Muscle of leg (tissue), 11 donors: Measurements from ENCODE around the gene PIP5KL1. TPM values are rescaled to one million over a fixed set of nuclear protein-coding genes. Genes with fewer than 3 reads are reported as not detected.

ENCODE experiments used
- DNase-seq: peaks from one replicate; pipeline ENCODE4 v3.0.0; 2013
- H3K27ac ChIP-seq: one replicate; pipeline ENCODE4 v1.5.1; 2013; ENCODE audit warnings: mild to moderate bottlenecking, low read length, control low read depth
- H3K27me3 ChIP-seq: one replicate; pipeline ENCODE4 v1.6.1; 2013; ENCODE audit warnings: low read length; ENCODE audit not compliant: control insufficient read depth, insufficient read depth
- H3K36me3 ChIP-seq: one replicate; pipeline ENCODE4 v1.6.1; 2013; ENCODE audit warnings: low read length; ENCODE audit not compliant: control insufficient read depth, insufficient read depth
- H3K4me1 ChIP-seq: one replicate; pipeline ENCODE4 v1.6.1; 2013; ENCODE audit warnings: low read length; ENCODE audit not compliant: control insufficient read depth, insufficient read depth
- H3K4me3 ChIP-seq: one replicate; pipeline ENCODE4 v1.5.1; 2013; ENCODE audit warnings: low read length, control low read depth
- H3K9me3 ChIP-seq: replicated peaks from 2 replicates; pipeline ENCODE4 v1.6.1; 2013; ENCODE audit warnings: low read depth, low read length; ENCODE audit not compliant: control insufficient read depth
- WGBS: methylation state at CpG from one replicate; pipeline ENCODE4 v1.1.5; 2013; ENCODE audit warnings: missing lambda C conversion rate; ENCODE audit not compliant: insufficient coverage; 5-methylcytosine and 5-hydroxymethylcytosine counted together
- polyA plus RNA-seq, 8 donors: library from polyadenylated mRNA; unstranded; fragments of 120-200 nt; gene quantifications; one replicate each; pipeline versions ENCODE4 v1.2.1 to v1.2.3, GENCODE V29; 2013; ENCODE audit warnings: inconsistent platforms in 1 of 8, low replicate concordance in 1 of 8; ENCODE audit not compliant: insufficient read length in 8 of 8, insufficient read depth in 1 of 8
- total RNA-seq: library from RNA; stranded (reverse); fragments of 120-200 nt; gene quantifications from one replicate; pipeline ENCODE4 v1.2.4, GENCODE V29; 2013

Gene PIP5KL1
- total and polyA plus RNA-seq, 9 donors, result 0.42 to 3.5 (median 1.9) TPM

DNA sequence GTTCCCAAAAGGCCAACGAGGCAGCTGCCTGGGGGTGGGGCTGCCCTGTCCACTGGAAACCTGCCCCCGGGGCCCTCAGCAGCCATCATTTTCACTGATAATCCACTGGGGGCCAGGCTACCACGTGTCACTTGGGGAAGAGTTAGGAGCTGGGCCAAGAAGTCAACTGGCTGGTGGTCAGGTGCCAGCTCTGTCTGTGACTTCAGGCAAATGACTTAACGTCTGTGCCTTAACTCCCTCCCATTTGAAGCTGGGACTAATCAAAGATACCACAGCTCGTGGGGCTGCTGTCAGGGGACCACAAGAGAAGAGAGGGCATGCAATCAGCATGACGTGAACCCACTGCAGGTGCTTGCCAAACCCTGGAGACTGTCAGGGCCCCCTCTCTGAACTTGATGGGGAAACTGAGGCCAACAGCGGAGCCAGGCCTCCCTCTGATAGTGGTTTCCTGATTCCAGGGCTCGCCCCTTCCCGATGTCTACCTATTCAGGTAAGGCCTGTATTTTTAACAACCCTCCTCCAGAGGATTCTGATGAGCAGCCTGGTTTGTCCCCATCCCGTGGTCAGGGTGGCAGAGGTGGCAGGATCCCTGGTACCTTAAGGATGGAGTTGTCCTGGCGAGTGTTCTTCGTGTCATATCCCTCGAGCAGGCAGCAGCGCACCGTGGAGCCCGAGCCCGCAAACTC, 19.4 kb upstream of the PIP5KL1 start:
- Histone ChIP-seq H3K27ac (no peak overlapping the region), H3K9me3 (no peaks in the 10 kb centered on the region), H3K4me3 (no peak overlapping the region), H3K27me3 (no peaks in the 10 kb centered on the region), H3K36me3 (peaks cover 34% of the 10 kb centered on the region), H3K4me1 (peaks cover 35% of the 10 kb centered on the region)
- WGBS, result 77% methylated on average over 14 of the region's 17 CpGs
- DNase-seq, result no peak

DNA sequence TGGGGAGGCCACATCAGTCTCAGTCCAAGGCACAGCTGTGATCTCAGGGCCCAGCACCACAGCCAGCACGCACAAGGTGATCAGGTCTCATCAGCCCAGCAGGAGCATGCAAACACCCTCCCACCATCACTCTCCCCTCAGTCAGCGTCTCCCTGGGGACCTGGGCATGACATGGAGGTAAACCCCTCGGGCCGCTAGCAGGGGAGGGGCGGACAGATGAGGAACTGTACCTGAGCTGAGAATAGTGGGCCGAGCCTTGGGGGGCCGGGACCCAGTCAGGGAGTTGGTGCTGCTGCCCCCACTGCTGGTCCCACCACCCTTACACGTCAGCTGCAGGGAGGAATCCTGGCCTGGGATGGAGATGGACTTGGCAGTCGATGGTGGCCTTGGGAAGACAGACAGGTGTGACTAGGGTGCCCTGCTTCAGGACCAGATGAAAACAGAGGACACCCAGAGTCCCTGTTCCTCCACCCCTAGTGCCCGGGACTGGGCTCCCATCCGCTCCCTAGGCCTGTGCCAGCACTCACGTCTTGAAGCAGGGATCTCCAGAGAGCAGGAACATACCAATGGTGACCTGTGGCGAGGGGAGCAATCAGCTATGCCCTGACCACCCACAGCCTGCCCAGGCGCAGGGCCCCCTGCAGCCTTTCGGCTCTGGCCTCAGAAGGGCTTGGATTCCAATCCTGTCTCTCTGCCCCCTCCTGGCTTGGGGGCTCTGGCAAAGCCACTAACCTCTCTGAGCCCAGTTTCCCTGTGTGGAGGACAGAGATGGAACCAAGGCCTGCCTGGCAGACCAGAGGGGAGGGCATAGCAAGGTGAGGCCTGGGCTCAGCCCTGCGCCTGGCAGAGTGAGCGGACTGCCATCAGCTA, 17.5 kb upstream of the PIP5KL1 start:
- WGBS, result 77% methylated on average over 11 of the region's 17 CpGs
- H3K27me3 ChIP-seq, result no peaks in the 10 kb centered on the region
- peaks cover 49% of the 10 kb centered on the region for H3K36me3 ChIP-seq
- peaks cover 38% of the 10 kb centered on the region for H3K4me1 ChIP-seq
- no peaks in the 10 kb centered on the region for H3K9me3 ChIP-seq
- DNase-seq, result no peak
- no peak overlapping the region for H3K4me3 ChIP-seq
- no peak overlapping the region for H3K27ac ChIP-seq

DNA sequence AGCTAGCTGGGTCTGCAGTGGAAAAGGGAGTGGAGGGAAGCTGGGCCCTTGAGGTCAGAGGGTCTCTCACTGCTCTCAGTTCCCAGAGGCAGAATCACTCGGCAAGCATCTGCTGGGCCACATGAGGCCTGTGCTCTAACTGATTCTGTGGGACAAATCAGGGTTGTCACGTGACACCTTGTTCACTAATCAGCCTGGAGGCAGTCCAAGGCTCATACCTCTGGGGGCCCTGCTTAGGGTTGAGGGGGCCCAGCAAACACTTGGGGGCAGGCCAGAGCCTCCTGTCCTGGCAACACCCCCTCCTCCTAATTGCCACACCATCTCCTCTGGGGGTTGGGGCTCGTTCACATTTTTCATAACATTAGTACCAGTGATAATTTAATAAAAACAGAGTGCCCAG, 16.2 kb upstream of the PIP5KL1 start:
- Histone ChIP-seq H3K36me3 (peaks cover 60% of the 10 kb centered on the region), H3K4me1 (peaks cover 52% of the 10 kb centered on the region), H3K9me3 (no peaks in the 10 kb centered on the region), H3K27ac (no peak overlapping the region), H3K4me3 (no peak overlapping the region), H3K27me3 (no peaks in the 10 kb centered on the region)
- 39% methylated on average over 2 of the region's 3 CpGs for WGBS
- no peak for DNase-seq

DNA sequence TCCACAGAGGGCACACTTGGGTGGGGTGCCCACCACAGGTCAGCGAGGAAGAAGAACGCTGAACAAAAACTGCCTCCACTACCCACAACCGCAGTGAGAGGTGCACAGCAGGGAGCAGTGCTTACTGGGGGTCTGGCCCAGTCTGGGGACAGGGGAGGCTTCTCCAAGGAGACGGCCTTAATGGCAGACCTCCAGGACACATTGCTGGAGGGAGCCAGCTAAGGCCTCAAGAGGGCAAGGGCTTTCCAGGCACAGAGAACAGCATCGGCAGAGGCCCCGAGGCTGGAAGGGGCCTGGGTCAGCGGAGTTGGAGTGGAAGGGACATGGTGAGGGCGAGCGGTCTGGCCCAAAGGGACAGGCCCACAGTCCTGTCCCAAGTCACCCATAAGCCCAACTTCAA, 15.4 kb upstream of the PIP5KL1 start:
- peaks cover 68% of the 10 kb centered on the region for H3K36me3 ChIP-seq
- 38% methylated on average over 4 of the region's 9 CpGs for WGBS
- no peak overlapping the region for H3K4me3 ChIP-seq
- DNase-seq, result no peak
- H3K9me3 ChIP-seq, result no peaks in the 10 kb centered on the region
- peaks cover 52% of the 10 kb centered on the region for H3K4me1 ChIP-seq
- H3K27me3 ChIP-seq, result no peaks in the 10 kb centered on the region
- no peak overlapping the region for H3K27ac ChIP-seq

DNA sequence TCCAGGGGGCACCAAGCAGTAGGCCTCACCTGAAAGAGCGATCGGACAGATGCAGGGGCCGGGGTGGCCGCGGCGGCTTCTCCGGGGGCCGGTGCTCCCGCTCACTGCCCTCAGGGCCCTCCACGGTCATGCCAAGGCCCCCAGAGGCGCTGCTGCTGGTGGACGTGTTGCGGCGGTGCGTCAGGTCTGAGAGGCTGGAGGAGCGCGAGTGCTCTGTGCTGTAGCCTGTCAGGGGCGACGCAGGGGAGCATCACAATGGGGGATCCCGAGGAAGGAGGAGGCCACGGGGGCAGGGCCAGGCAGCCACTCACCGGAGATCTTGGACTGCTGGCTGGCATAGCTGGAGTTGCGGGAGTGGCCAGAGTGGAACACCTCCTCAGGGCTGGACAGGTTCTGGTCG, 14.8 kb upstream of the PIP5KL1 start:
- H3K9me3 ChIP-seq, result no peaks in the 10 kb centered on the region
- H3K4me3 ChIP-seq, result no peak overlapping the region
- H3K36me3 ChIP-seq, result peaks cover 68% of the 10 kb centered on the region
- H3K27ac ChIP-seq, result no peak overlapping the region
- WGBS, result 90% methylated on average over 24 of the region's 24 CpGs
- no peak for DNase-seq
- H3K27me3 ChIP-seq, result no peaks in the 10 kb centered on the region
- peaks cover 47% of the 10 kb centered on the region for H3K4me1 ChIP-seq

DNA sequence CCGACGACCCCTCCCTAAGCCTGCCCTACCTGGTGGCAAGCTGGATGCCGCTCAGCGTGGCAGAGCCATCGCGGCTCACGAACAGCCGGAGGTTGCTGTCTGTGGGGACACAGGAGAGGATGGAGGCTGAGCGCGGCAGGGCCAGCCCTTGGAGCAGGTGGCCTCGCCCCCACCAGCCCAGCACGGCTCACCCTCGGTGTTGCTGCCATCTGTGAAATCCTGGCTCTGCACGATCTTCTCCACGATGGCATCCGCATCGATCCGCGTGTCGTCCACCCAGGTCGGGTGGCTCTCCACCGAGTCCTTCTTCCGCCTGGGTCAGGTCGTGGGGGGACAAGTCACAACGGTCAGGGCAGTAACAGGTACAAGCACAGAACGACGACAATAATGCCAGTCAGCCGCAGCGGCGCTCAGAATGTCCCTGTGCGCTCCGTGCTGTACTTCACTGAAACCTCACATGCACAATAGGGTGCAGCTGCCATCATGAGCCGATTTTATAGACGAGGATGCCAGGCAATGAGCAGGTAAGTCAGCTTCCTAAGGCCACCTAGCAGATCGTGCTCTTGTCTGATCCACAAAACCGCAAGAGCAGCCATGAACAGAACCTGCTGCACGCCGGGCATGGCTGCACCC, 14.1 kb upstream of the PIP5KL1 start:
- H3K27me3 ChIP-seq, result no peaks in the 10 kb centered on the region
- peaks cover 68% of the 10 kb centered on the region for H3K36me3 ChIP-seq
- WGBS, result 94% methylated on average over 36 of the region's 38 CpGs
- no peak overlapping the region for H3K27ac ChIP-seq
- no peak overlapping the region for H3K4me3 ChIP-seq
- H3K9me3 ChIP-seq, result no peaks in the 10 kb centered on the region
- peaks cover 43% of the 10 kb centered on the region for H3K4me1 ChIP-seq
- DNase-seq, result no peak

DNA sequence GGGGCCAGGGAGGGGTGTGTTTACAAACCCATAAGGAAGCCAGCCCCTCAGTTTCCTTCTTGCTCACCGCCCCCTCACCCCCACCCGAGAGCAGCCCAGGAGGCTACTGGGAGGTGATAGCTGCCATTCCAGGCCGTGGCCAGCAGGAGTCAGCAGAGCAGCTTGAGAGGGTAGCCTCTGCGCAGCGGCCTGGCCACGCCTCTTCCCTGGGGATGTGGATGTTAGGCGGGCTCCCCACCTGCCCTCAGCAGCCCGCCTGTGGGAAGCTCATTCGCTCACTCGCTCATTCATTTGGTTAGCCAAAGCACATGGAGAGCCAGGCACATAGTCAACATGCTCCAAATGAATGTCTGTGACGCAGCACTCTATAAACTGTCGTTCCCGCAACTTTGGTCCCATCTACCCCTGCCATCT, 13.2 kb upstream of the PIP5KL1 start:
- peaks cover 38% of the 10 kb centered on the region for H3K4me1 ChIP-seq
- H3K27ac ChIP-seq, result no peak overlapping the region
- no peak overlapping the region for H3K4me3 ChIP-seq
- 39% methylated on average over 9 of the region's 13 CpGs for WGBS
- no peaks in the 10 kb centered on the region for H3K27me3 ChIP-seq
- H3K36me3 ChIP-seq, result peaks cover 63% of the 10 kb centered on the region
- peak; percentile 82 for DNase-seq
- H3K9me3 ChIP-seq, result no peaks in the 10 kb centered on the region

DNA sequence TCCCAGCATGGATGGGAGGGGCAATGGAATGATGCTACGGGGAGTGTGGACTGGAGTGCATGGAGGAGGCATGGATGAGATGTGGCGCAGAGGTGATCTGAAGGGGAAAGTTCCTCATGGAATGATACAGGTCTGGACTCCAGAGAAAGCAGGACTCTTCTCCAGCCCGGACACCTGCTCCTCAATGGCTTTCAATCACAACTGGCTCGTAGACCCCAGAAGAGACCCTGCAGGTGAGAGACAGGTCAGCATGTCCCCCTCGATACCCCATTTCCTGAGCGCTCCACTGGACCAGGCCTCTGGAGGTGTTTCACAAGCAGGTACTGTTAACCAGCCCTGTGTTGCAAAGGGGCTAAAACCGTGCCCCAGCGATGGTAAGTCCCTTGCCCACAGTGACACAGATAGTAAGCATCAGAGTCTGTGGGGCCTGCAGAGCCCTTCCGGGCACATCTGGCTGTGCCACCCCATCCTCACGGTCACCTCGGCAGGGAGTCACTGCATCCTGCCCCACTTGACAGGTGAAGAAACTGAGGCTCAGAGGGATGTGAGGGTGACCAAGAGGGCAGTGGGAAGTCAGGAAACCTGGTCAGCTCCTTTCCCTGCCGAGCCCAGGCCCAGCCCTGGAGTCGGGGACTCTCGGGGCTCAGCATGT, 12.6 kb upstream of the PIP5KL1 start:
- WGBS, result 79% methylated on average over 9 of the region's 14 CpGs
- peaks cover 63% of the 10 kb centered on the region for H3K36me3 ChIP-seq
- no peaks in the 10 kb centered on the region for H3K27me3 ChIP-seq
- DNase-seq, result no peak
- no peak overlapping the region for H3K4me3 ChIP-seq
- H3K27ac ChIP-seq, result no peak overlapping the region
- peaks cover 42% of the 10 kb centered on the region for H3K4me1 ChIP-seq
- no peaks in the 10 kb centered on the region for H3K9me3 ChIP-seq

DNA sequence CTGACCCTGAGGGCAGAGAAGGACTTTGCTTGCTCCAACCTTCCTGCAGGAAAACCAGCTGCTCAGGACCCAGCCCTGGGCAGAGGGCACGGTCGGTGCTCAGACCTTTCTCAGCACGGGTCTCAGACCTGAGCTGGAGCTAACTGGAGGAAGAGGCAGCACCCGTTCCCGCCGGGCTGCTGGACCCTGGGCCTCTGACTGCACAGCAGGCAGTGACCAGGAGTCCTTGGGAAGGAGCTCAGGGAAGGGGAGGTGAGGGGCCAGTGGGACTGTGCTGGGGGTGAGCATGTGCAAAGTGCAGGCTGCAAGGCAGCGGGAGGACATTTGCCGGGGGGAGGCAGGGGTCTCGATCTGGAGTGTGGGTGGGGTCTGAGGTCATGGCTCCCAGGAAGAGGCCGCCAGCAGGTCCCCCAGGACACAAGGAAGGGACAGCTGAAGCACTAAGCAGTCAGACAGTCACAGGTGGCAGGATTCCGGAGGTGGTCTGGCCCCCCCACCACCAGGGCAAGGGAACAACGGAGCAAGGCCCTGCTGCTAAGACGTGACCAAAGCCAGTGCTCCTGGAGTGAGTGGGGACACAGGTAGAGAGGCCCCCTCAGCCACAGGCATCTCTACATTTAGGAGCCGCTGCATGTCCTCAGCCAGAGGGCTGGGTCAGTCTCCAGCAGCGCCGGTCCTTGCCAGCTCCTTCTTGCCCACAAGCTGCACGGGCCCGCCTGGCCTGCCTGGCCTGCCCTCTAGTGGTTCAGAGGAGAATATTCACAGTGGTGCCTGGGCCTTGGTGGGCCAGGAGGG, 11.8 kb upstream of the PIP5KL1 start:
- peaks cover 58% of the 10 kb centered on the region for H3K36me3 ChIP-seq
- H3K27ac ChIP-seq, result peak overlapping the region; percentile 38
- H3K4me3 ChIP-seq, result no peak overlapping the region
- 55% methylated on average over 17 of the region's 18 CpGs for WGBS
- no peaks in the 10 kb centered on the region for H3K9me3 ChIP-seq
- DNase-seq, result peak; percentile 69
- H3K4me1 ChIP-seq, result peaks cover 47% of the 10 kb centered on the region
- no peaks in the 10 kb centered on the region for H3K27me3 ChIP-seq
